M059J (cell line): Measurements from ENCODE around the gene MUS81. TPM values are rescaled to one million over a fixed set of nuclear protein-coding genes. Genes with fewer than 3 reads are reported as not detected.

Experiments used
- DNase-seq: peaks from one replicate; pipeline ENCODE4 v3.0.0-alpha.2; 2012; ENCODE audit warnings: low read depth
- total RNA-seq: library from RNA; depleted of rRNA; stranded (reverse); fragments of >200 nt; shearing (Covaris generic); gene quantifications from 2 replicates; pipeline ENCODE4 v1.2.3, GENCODE V29; 2014

The MUS81 gene
- total RNA-seq, 1 experiment from 2014 or later: 42.4 TPM

DNA sequence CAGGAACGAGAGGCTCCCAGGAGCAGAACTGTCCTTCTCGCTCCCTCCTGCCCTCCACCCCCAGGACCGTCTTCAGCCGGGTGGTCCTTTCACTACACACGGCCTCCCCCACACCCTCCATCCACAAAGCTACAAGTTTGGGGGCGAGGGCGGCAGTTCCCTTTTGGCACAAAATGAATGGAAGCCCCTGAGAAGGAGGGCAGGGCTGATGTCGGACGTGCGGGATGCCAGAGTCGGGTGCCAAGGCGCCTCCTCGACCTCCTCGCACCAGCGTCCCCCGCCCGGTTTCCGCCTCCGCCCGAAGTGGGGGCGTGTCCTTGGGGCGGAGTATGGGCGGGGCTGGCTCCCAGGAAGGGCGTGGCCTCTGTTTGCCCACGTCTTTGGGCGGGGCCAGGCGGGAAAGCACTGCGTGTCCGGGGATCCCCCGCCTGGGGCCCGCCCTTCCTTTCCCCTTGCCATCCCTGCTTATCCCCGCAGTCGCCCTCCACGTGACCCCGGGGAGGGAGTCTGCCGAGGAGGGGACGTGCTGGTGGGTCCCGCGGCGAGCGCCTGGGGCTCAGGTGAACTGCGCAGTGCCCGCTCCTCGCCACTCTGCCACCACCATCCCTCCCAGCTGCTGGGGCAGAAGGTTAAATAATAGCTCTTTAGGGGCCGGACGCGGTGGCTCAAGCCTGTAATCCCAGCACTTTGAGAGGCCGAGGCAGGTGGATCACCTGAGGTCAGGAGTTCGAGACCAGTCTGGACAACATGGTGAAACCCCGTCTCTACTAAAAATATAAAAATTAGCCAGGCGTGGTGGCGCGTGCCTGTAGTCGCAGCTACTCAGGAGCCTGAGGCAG is 13.3 kb downstream of the MUS81 start:
- DNase-seq: peak; percentile 87

DNA sequence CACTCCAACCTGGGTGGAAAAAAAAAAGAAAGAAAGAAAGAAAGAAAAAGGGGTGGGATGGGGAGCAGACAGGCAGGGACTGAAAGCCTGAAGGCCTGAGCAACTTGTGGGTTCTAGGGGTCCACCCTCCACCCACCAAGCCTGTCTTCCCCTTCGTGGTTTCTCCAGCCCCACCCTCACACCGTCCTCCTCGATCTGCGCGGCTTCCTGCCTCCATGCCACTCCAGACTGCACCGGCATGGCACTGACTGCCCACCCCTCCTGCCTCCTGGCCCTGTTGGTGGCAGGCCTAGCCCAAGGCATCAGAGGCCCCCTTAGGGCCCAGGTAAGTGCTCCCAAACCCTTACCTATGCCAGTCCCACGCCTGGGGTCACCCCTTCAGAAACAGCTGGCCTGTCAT is 19.4 kb downstream of the MUS81 start, which contains the start of gene CTSW:
TSS of gene CTSW (plus strand) at position 221 of the 400 bp plus-strand sequence. CDS start at position 239, 18 bp downstream.
- no peak for DNase-seq

DNA sequence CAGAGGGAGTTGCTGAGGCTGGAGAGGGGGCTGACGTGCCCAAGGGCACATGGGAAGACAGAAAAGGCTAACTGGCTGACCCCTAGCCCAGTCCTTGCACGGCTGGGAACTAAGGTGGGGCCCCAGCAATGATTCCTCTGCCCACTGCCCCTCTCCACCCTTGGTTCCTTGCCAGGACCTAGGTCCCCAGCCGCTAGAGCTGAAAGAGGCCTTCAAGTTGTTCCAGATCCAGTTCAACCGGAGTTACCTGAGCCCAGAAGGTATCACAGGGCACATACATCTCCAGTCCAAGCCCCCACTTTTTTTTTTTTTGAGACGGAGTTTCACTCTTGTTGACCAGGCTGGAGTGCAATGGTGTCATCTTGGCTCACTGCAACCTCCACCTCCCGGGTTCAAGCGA is 19.8 kb downstream of the MUS81 start:
- DNase-seq: no peak

DNA sequence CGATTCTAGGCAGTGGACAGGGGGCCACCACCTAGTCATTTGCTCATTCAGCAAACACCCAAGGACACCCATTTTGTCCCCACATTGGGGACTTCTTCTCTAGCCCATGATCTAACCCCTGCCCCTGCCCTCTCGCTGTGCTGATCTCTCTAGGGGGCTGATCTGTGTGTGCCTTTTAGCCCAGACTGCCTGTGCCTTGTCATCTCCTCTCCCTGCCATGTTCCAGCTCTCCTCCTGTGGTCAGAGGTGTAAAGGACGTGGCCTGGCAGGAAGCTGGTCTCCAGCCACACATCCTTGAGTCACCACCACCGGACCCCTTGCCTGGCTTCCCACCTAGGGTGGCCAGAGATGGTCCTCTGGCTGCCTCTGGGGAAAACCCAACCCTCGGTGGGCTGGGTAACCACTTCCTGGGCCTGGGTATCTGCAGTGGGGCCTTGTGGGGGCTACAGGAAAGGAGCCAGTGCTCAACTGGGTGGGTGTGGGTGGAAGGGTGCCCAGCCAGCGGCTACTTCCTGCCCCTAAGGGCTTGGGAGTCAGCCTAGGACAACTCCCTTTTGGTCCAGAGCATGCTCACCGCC is 20.7 kb downstream of the MUS81 start:
- peak; percentile 88 for DNase-seq

DNA sequence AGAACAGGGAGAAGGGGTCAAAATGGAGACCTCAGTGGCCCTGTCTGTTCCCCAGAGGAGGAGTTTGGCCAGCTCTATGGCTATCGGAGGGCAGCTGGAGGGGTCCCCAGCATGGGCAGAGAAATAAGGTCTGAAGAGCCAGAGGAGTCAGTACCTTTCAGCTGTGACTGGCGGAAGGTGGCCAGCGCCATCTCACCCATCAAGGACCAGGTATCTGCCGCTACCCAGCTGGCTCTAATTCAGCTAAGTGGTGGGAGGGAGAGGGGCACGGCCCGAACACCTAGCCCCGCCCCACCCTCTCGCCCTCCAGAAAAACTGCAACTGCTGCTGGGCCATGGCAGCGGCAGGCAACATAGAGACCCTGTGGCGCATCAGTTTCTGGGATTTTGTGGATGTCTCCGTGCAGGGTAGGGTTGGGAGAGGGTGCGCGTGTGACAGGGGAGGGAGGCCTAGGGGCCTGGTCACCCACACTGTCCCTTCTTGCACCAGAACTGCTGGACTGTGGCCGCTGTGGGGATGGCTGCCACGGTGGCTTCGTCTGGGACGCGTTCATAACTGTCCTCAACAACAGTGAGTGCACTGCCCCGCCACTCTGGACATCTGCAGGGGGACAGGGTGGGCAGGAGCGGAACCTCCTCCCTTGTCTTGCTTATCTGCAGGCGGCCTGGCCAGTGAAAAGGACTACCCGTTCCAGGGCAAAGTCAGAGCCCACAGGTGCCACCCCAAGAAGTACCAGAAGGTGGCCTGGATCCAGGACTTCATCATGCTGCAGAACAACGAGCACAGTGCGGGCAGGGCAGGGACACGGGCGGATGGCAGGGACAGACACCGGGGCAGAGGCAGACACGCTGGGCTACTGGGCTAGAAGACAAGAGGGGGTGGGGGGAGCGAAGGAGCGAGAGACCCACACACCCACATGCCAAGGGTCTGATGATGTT is 22.2 kb downstream of the MUS81 start:
- no peak for DNase-seq

DNA sequence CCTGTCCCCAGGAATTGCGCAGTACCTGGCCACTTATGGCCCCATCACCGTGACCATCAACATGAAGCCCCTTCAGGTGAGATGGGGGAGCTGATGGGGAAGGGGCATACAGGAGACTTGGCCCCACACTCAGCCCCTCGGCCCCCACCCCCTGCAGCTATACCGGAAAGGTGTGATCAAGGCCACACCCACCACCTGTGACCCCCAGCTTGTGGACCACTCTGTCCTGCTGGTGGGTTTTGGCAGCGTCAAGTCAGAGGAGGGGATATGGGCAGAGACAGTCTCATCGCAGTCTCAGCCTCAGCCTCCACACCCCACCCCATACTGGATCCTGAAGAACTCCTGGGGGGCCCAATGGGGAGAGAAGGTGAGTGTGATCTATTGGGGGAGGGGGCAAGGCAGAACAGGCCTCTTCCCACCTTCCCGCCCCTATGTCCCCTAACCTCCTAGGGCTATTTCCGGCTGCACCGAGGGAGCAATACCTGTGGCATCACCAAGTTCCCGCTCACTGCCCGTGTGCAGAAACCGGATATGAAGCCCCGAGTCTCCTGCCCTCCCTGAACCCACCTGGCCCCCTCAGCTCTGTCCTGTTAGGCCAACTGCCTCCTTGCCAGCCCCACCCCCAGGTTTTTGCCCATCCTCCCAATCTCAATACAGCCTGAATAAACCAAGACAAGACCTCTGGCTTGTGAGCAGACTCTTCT is 23.0 kb downstream of the MUS81 start:
- DNase-seq: no peak

DNA sequence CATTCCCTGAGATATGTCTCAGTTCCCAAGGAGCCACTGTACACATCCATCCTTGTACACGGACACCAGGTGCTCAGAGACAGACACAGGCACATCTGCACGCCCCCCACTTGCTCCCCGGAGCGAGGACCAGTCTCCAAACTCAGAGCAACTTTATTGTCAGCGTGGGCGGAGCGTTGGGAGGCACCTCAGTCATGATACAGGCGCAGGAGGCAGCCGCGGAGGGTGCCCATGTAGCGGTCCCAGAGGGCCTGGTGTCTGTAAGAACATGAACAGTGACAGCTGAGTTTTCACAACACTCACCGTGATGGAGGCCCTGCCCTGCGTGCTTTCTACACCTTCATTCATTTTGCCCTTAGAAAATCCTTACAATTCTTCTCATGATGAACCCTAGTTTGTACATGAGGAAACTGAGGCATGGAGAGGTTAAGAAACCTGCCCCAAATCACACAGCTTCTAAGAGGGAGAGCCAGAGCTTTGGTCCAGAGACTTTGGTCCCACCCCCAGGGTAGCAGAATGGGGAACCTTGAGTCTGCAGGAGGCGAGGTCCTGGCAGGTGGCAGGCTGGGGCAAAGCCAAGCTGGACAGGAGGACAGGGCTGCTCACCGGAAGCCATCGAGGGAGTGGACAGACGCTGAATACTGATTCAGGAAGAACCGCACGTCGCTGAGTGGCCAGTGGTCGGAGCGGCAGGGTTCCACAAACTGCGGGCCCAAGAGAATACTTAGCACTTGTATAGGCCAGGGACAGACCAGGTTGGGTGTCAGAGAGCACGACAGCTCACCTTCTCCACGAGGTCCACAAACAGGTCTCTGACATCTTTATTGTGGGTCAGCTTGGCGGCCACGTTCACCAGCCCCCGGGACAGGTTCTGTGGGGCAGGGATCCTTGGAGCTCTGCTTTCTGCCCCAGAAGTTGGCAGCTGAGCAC is 23.8 kb downstream of the MUS81 start:
- no peak for DNase-seq

DNA sequence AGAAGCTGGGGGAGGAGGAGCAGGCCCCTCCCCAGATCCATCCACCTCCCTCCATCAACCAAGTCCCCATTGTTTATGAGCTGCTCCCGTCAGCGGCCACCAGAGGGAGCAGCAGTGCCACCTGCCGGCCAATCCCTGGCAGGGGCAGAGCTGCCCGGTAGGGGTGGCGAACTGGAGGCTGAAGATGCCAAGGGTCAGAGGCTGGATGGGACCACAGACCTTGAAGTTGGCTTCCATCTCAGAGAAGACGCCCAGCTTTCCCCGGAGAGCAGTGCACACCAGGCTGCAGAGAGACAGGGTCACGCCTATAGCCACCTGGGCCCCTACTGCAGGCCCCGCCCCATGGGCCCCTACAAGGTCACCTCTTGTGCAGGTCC is 24.5 kb downstream of the MUS81 start:
- peak; percentile 71 for DNase-seq

DNA sequence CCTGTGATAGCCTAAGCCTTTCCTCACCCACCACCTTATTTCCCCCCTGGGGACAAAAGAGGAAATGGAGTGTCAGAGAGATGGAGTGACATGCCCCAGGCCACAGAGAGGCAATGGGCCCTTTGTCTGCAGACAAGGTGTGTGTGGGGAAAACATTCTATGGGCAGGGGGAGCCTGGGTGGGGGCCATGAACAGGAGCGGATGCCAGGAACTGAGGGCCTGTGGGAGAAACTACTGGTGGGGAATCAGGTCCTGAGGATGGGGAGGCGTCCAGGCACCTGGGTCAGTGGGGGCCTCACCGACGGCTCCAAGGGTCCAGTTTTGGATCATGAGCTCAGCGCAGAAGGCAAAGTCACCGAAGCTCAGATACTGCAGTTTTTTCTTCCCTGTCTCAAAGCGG is 25.0 kb downstream of the MUS81 start:
- no peak for DNase-seq

DNA sequence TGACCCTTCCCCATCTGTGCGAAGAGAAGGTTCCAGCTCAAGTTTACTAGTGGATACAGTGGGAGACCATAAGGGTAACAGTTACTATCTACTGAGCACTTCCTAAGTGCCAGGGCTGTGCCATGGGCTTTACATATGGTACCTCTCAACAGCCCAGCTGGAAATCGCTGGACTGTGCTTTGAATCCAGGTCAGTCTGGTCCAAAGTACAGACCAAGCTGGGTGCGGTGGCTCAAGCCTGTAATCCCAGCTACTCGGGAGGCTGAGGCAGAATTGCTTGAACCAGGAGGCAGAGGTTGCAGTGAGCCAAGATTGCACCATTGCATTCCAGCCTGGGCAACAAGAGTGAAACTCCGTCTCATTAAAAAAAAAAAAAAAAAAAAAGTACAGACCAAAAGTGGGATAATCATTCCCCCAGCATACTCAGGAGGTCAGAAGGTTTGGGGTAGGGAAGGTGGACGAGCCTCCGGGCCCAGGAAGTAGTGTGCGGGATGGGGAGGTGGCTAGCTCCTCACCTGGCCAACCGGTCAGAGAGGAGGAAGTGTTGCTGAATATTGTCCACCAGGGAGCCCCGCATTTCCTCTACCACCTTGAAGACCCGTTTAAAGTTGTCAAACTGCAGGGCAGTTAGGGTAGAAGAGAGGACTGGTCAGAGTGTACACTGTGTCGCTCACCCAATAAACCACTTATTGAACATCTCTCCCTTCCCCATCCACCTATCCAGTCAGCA is 25.7 kb downstream of the MUS81 start:
- no peak for DNase-seq

DNA sequence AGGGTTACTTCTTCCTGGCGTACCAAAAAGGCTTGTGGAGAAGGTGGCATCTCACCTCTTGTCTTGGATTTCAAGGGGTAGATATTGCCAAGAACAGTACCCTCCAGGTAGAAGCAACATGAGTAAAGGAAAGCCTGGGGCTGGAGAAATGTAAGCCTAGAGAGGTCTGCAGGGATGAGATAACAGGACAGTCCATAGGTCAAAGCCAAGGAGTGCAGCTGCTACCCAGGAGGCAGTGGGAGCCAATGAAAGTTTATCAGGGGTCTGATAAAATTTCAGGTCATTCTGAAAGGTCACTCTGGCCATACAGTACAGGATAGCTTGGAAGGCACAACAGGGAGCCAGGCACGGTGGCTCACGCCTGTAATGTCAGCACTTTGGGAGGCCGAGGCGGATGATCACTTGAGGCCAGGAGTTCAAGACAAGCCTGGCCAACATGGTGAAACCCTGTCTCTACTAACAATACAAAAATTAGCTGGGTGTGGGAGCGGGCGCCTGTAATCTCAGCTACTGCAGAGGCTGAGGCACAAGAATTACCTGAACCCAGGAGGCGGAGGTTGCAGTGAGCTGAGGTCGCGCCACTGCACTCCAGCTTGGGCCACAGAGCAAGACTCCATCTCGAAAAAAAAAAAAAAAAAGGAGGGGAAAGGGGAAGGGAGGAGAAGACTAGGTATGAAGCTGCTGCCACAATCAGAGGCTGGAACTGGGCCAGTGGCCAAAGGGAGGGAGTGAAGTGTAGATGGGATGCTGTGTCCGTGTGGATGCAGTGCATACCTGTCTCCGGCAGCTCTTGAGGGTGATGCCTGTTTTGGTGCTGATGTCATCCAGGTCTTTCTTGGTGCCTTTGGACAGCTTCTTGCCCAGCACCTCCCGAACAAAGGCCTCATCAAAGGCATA is 26.8 kb downstream of the MUS81 start:
- DNase-seq: no peak

DNA sequence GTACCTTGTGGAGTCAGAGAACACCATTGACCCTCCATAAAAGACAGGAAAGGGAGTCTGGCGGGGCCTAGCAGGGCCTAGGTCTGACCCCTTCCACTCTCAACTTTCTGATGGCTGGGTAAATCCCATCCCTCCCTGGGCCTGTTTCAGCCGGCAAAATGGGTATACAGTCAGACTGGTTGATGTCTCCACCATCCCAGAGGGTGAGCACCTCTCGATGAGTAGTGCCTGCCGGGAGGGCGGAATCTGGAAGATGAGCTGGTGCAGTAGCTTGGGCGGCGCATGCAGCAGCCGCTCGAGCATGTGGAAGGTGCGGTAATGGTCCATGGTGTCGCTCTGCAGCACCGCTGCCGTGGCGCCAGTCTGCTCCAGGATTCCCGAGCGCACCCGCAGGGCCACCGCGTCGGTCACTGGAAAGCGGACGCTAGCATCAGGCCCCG is 27.5 kb downstream of the MUS81 start:
- DNase-seq: no peak

DNA sequence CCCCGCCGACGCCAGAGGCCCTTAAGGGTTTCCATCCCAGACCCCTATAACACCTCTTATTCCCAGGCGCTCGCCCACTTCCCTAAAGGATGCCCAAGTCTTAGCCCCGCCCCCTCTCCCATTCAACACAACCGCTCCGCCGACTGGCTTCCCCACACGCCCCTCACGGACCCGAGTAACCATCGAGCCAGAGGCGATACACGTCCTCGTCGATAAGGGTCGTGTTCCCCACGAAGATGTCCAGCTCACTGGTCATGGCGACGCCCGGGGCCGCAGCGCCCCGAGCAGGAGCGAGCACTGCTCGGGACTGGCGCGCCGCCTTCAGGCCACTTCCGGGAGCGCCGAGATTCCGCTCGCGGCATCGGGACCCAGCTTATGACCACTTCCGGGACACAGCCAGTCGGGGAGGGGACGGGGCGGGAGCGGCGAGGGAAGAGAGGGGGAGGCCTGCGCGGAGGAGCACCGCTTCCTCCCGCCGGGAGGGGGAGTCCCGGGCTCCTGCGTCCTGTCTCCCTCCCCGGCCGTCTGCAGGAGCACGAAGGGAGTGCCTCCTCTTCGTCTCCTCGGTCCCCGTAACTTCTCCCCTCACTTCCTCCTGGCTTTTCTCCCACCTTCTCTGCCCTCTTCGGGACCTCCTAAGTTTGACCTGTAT is 28.1 kb downstream of the MUS81 start, which contains the start of gene FIBP:
TSS of gene FIBP (minus strand) at position 309 of the 652 bp plus-strand sequence. CDS start at position 256, 53 bp downstream.
- peak; percentile 96 for DNase-seq

DNA sequence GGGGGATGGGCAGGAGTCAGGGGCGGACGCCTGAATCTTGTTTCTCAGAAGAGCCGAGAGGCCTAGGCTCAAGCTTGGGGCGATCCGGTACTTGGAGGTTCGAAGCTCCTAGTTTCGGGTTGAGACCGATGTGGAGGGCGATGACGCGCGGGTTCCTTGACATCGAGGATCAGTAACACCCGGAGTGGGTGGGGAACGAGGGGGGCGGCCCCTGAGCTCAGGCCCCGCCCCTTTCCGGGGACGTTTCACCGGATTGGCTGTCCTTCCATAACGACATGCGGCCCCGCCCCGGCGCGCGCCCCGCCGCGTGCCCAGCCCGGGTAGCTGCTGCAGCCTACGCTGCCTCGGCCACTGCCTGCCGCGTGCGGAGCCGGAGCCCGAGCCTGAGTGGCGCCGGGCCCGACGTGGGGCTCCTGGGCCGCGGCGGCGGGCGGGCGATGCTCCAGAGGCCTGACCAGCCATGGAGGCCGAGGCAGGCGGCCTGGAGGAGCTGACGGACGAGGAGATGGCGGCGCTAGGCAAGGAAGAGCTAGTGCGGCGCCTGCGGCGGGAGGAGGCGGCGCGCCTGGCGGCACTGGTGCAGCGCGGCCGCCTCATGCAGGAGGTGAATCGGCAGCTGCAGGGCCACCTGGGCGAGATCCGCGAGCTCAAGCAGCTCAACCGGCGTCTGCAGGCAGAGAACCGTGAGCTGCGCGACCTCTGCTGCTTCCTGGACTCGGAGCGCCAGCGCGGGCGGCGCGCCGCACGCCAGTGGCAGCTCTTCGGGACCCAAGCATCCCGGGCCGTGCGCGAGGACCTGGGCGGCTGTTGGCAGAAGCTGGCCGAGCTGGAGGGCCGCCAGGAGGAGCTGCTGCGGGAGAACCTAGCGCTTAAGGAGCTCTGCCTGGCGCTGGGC is 30.3 kb downstream of the MUS81 start, which contains the start of gene CCDC85B:
TSS of gene CCDC85B (plus strand) at position 350 of the 895 bp plus-strand sequence. CDS start at position 461, 111 bp downstream.
- peak; percentile 94 for DNase-seq

DNA sequence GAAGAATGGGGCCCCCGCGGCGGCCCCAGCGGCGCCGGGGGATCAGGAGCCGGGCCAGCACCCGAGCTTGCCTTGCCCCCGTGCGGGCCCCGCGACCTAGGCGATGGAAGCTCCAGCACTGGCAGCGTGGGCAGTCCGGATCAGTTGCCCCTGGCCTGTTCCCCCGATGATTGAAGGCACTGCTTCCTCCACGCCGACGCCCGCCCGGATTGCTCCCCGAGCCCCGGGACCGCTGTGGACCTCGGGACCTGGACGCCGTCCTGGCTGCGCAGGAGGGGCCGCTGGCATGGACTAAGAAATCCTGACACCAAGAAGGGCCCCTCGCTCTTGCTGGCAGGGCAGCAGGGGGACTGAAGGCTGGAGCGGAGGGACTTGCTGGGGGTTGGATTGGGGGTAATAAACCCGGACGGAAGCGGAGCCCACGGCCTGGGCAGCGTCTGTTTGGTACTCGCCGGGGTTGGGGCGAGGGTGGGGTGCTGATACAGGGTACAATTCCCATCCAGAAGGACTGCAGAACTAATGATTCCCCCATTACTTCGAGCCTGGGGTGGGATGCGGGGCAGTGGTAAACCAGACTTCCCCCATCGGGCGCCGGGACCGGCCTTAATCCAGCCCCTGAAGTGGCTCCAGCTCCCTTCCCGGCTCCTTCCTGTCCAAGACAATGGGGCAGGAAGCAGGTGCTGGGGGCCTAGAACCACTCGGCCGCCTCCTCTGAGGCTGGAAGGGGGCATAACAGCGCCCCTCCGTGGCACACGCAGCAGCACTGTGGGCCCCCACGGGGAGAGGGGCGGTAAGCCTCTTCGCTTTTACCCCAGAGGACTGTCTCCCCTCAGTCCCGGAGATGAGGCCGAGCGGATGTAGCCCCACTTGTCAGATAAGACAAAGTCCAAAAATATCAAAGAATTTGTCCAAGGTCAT is 31.2 kb downstream of the MUS81 start:
- DNase-seq: peak; percentile 83

DNA sequence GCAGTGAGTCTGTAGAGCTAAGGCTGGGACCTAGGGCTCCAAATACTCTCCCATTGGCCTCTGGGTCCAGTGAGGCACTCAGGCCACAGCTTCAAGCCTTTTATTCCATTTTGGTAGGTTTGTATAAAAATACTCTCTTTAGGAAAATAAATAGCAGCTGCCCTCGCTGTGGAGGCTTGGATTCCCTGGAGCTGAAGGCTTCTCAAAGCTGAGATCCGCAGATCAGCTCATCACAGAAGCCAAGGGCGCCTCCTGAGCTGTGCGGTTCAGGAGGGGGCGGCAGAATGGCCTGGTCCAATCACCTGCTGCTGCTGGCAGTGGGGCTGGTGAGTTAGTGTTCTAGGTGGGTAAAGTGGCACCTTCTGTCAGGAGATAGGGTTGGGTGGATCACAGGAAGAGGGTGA is 31.9 kb downstream of the MUS81 start:
- DNase-seq: peak; percentile 71
